B cell (primary cell): Measurements from ENCODE around the gene CYB5R3. TPM values are rescaled to one million over a fixed set of nuclear protein-coding genes. Genes with fewer than 3 reads are reported as not detected.

ENCODE experiments used
- ATAC-seq: fragments of 200-7000 bp; cut with Tn5 transposase; one replicate; pipeline ENCODE4 v1.10.0; 2021; ENCODE audit warnings: low read depth, mild to moderate bottlenecking, moderate number of reproducible peaks, moderate library complexity
- CTCF ChIA-PET: fragments of 350-600 bp; sonication (Branson Sonifier 250); formaldehyde crosslinking; loops from one replicate; lab custom pipeline; 2021; ENCODE audit warnings: antibody characterized with exemption, inconsistent platforms; lab: Charles Lee
- POLR2A ChIA-PET: fragments of 350-600 bp; sonication (Branson Sonifier 250); formaldehyde crosslinking; loops from one replicate; lab custom pipeline; 2021; ENCODE audit warnings: antibody characterized with exemption; lab: Charles Lee
- DNase-seq: peaks from one replicate; pipeline ENCODE4 v3.0.0; 2013
- H2AFZ ChIP-seq: 2 replicates; pipeline ENCODE4 v1.6.1; 2012; ENCODE audit warnings: mild to moderate bottlenecking, low read depth, low read length; ENCODE audit not compliant: insufficient read depth, poor library complexity, severe bottlenecking
- H3K27ac ChIP-seq, 2 donors: 1 replicate in 1 of 2; 2 replicates in 1 of 2; pipeline ENCODE4 v1.5.1; 2012 to 2013; ENCODE audit warnings: low read length in 2 of 2, mild to moderate bottlenecking in 2 of 2, moderate library complexity in 1 of 2
- H3K27me3 ChIP-seq, 4 experiments: fragments of 200-600 bp in 1 of 4; sonication (generic) in 1 of 4; replicated peaks in 1 of 4; 1 replicate in 2 of 4; 2 replicates in 2 of 4; pipeline versions ENCODE4 v1.6.1 to v1.7.0; 2013 to 2016; ENCODE audit warnings: low read length in 3 of 4, mild to moderate bottlenecking in 2 of 4, mixed read lengths in 1 of 4, moderate library complexity in 1 of 4; ENCODE audit not compliant: insufficient read depth in 4 of 4, control insufficient read depth in 3 of 4; ENCODE audit errors: control extremely low read depth in 1 of 4
- H3K36me3 ChIP-seq, 2 experiments: replicated peaks in 1 of 2; 1 replicate in 1 of 2; 2 replicates in 1 of 2; pipeline versions ENCODE4 v1.6.1 to v1.7.1; 2013; ENCODE audit warnings: low read length in 1 of 2; ENCODE audit not compliant: insufficient read depth in 2 of 2, control insufficient read depth in 1 of 2; ENCODE audit errors: control extremely low read depth in 1 of 2, extremely low read depth in 1 of 2
- H3K4me1 ChIP-seq, 2 donors: fragments of 200-600 bp in 1 of 2; sonication (generic) in 1 of 2; 1 replicate in 1 of 2; 2 replicates in 1 of 2; pipeline versions ENCODE4 v1.5.1 to v1.6.1; 2013 to 2017; ENCODE audit warnings: low read length in 2 of 2; ENCODE audit not compliant: control insufficient read depth in 2 of 2, insufficient read depth in 2 of 2
- H3K4me2 ChIP-seq: replicated peaks from 2 replicates; pipeline ENCODE3; 2012; ENCODE audit warnings: mild to moderate bottlenecking, low read depth, low read length; ENCODE audit not compliant: poor library complexity, severe bottlenecking
- H3K4me3 ChIP-seq, 5 experiments: fragments of 200-600 bp in 1 of 5; sonication (generic) in 1 of 5; 1 replicate in 3 of 5; 2 replicates in 2 of 5; pipeline versions ENCODE4 v1.5.1 to v1.7.0; 2011 to 2016; ENCODE audit warnings: low read length in 4 of 5, mild to moderate bottlenecking in 4 of 5, low read depth in 2 of 5, control low read depth in 1 of 5, moderate library complexity in 1 of 5; ENCODE audit not compliant: insufficient read depth in 1 of 5; ENCODE audit errors: control extremely low read depth in 1 of 5, extremely low read depth in 1 of 5
- H3K79me2 ChIP-seq: fragments of 200-600 bp; sonication (generic); one replicate; pipeline ENCODE4 v1.6.0; 2016; ENCODE audit warnings: low read length; ENCODE audit not compliant: control insufficient read depth, insufficient read depth
- H3K9ac ChIP-seq: fragments of 200-600 bp; sonication (generic); 2 replicates; pipeline ENCODE4 v1.6.1; 2017; ENCODE audit warnings: mild to moderate bottlenecking, low read length, moderate library complexity
- H3K9me3 ChIP-seq, 3 donors: one replicate each; pipeline versions ENCODE4 v1.6.1 to v1.7.1; 2013; ENCODE audit warnings: low read length in 2 of 3; ENCODE audit not compliant: control insufficient read depth in 2 of 3, insufficient read depth in 1 of 3; ENCODE audit errors: control extremely low read depth in 1 of 3
- H4K20me1 ChIP-seq: 2 replicates; pipeline ENCODE4 v1.6.0; 2012; ENCODE audit warnings: mild to moderate bottlenecking, low read length; ENCODE audit not compliant: insufficient read depth, control insufficient read depth, poor library complexity, severe bottlenecking
- H3K27ac Mint-ChIP-seq: one replicate; pipeline ENCODE4 v1.8.0; 2021; ENCODE audit warnings: mixed read lengths
- H3K27me3 Mint-ChIP-seq: one replicate; pipeline ENCODE4 v1.8.0; 2021; ENCODE audit warnings: mixed read lengths
- H3K4me1 Mint-ChIP-seq: one replicate; pipeline ENCODE4 v1.8.0; 2021; ENCODE audit warnings: mixed read lengths
- H3K4me3 Mint-ChIP-seq: one replicate; pipeline ENCODE4 v1.8.0; 2021; ENCODE audit warnings: mixed read lengths
- H3K9me3 Mint-ChIP-seq: one replicate; pipeline ENCODE4 v1.8.0; 2022; ENCODE audit warnings: mixed read lengths; ENCODE audit not compliant: insufficient read depth
- CTCF ChIP-seq: fragments of 200-600 bp; IDR thresholded peaks from one replicate; pipeline ENCODE4 v1.8.0; 2022; ENCODE audit warnings: antibody characterized with exemption, mild to moderate bottlenecking
- EZH2 ChIP-seq: IDR thresholded peaks from 2 replicates; pipeline ENCODE4 v1.6.1; 2012; ENCODE audit warnings: borderline replicate concordance, low read depth, mild to moderate bottlenecking, moderate library complexity, low read length; ENCODE audit not compliant: insufficient read depth, poor library complexity, severe bottlenecking
- WGBS: methylation state at CpG from one replicate; pipeline ENCODE4 v1.1.5; 2013; ENCODE audit warnings: missing lambda C conversion rate; ENCODE audit not compliant: insufficient coverage; 5-methylcytosine and 5-hydroxymethylcytosine counted together
- intact Hi-C: fragments of 100-400 bp; cut with micrococcal nuclease; formaldehyde crosslinking; loops from one replicate; pipeline ENCODE4 v1.10.0; 2022
- polyA plus RNA-seq: library from polyadenylated mRNA; depleted of rRNA; stranded (reverse); fragments of >200 nt; gene quantifications from 2 replicates; pipeline ENCODE4 v1.2.3, GENCODE V29; 2012
- total RNA-seq, 2 donors: library from RNA; stranded (reverse); fragments of 120-200 nt in 1 of 2; gene quantifications; 1 replicate in 1 of 2; 2 replicates in 1 of 2; pipeline versions ENCODE4 v1.2.3 to v1.2.4, GENCODE V29; 2013 to 2022

CYB5R3 gene
- total and polyA plus RNA-seq, 2 donors (not counting 1 experiment from before 2014, with no cell fraction given), result 60.8 to 79.2 TPM

DNA sequence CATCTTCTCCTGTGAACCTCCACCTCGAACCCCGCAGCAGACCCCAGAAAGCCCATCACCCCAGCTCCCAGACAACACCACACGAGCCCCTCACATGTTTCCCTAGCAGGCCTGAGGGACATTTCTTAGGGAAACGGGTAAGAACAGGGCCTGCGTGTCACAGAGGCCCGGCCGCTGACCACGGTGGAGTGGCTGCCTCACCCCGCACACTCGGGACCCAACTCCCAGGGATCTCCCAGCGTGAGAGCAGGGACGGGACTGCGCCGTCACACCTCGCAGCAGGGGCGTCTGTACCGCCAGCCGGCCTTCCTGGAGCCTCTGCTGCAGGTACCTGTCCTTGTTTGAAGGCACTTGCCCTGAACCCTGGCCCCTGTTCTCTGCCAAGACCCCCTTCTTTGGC, 19.0 kb downstream of the CYB5R3 start:
- no peaks in the 10 kb centered on the region for H3K9me3 Mint-ChIP-seq

GRCh38 chr22:42627981-42628380, 21.2 kb downstream of the CYB5R3 start:
- peaks cover 51% of the 10 kb centered on the region for H4K20me1 ChIP-seq
- 97% methylated on average over 9 of the region's 9 CpGs for WGBS
- no peak overlapping the region for H3K27ac Mint-ChIP-seq
- POLR2A ChIA-PET, result no interaction called here
- peaks cover 12 to 18% of the 10 kb centered on the region in 2 donors for H3K4me1 ChIP-seq
- TF ChIP-seq EZH2, result no peak
- no peak for TF ChIP-seq CTCF
- CTCF ChIA-PET, result interaction anchor here (1.7 kb wide), 1 partner anchor 195 kb away, joined by 4 read pairs; no protein-coding TSS in a partner anchor
- H3K27me3 ChIP-seq, result no peaks in the 10 kb centered on the region
- H3K9ac ChIP-seq, result no peak overlapping the region
- no peak overlapping the region for H3K27ac ChIP-seq
- H3K4me2 ChIP-seq, result no peak overlapping the region
- peaks cover 0 to 77% of the 10 kb centered on the region in 2 experiments for H3K36me3 ChIP-seq
- H3K9me3 ChIP-seq, result no peaks in the 10 kb centered on the region
- no peak for ATAC-seq
- H3K27me3 Mint-ChIP-seq, result no peaks in the 10 kb centered on the region
- DNase-seq, result no peak
- H3K4me3 Mint-ChIP-seq, result no peak overlapping the region
- no peak overlapping the region for H3K4me3 ChIP-seq
- H3K79me2 ChIP-seq, result peaks cover 22% of the 10 kb centered on the region
- no peak overlapping the region for H2AFZ ChIP-seq
- intact Hi-C loops, result no loop called here
- no peaks in the 10 kb centered on the region for H3K9me3 Mint-ChIP-seq
- peaks cover 14% of the 10 kb centered on the region for H3K4me1 Mint-ChIP-seq

More for the DNA sequence above, 19.0 kb downstream of the CYB5R3 start:
- Mint-ChIP-seq H3K4me3 (no peak overlapping the region), H3K27ac (no peak overlapping the region), H3K4me1 (peaks cover 2% of the 10 kb centered on the region), H3K27me3 (no peaks in the 10 kb centered on the region)
- H3K4me1 ChIP-seq, result no peaks in the 10 kb centered on the region
- H4K20me1 ChIP-seq, result peaks cover 54% of the 10 kb centered on the region
- ATAC-seq (no peak), DNase-seq (no peak)
- intact Hi-C loops, result no loop called here
- ChIA-PET POLR2A (no interaction called here), CTCF (interaction anchor here (0.7 kb wide), 1 partner anchor 9 kb away, joined by 3 read pairs; no protein-coding TSS in a partner anchor)
- H3K79me2 ChIP-seq, result peaks cover 25% of the 10 kb centered on the region
- 98% methylated on average over 18 of the region's 18 CpGs for WGBS
- H3K9ac ChIP-seq, result no peak overlapping the region
- H3K27me3 ChIP-seq, result no peaks in the 10 kb centered on the region
- no peak overlapping the region for H2AFZ ChIP-seq
- no peak overlapping the region for H3K4me2 ChIP-seq
- H3K27ac ChIP-seq, result no peak overlapping the region
- H3K9me3 ChIP-seq, result no peaks in the 10 kb centered on the region
- no peak overlapping the region for H3K4me3 ChIP-seq
- TF ChIP-seq CTCF, result no peak
- TF ChIP-seq EZH2, result no peak
- H3K36me3 ChIP-seq, result peaks cover 0 to 83% of the 10 kb centered on the region in 2 experiments
